ENCODE data around the gene SLC24A4.

DNA sequence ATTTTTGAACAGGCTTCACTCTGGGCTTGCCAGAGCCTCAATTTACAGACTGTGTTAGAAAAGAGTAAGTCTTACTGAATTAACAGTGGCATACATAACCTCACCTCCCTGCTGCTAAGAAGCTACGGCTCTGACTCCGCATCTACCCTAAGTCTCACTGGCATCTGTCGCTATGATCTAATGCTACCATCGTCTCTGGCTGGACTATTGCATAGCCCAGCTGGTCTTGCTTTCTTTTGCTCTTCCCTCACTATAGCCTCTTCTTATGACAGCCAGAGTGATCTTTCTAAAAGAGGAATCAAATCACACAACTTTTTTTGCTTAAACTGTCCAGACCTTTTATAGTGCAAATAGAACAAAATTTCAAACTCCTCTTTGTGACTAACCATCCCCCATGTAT is 81.1 kb downstream of the SLC24A4 start:
- TF ChIP-seq, protein P1, sequence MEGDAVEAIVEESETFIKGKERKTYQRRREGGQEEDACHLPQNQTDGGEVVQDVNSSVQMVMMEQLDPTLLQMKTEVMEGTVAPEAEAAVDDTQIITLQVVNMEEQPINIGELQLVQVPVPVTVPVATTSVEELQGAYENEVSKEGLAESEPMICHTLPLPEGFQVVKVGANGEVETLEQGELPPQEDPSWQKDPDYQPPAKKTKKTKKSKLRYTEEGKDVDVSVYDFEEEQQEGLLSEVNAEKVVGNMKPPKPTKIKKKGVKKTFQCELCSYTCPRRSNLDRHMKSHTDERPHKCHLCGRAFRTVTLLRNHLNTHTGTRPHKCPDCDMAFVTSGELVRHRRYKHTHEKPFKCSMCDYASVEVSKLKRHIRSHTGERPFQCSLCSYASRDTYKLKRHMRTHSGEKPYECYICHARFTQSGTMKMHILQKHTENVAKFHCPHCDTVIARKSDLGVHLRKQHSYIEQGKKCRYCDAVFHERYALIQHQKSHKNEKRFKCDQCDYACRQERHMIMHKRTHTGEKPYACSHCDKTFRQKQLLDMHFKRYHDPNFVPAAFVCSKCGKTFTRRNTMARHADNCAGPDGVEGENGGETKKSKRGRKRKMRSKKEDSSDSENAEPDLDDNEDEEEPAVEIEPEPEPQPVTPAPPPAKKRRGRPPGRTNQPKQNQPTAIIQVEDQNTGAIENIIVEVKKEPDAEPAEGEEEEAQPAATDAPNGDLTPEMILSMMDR (IDR thresholded peaks at IDR 0.05): no peak
- no peak for TF ChIP-seq POLR2A (IDR thresholded peaks at IDR 0.05)
